Tibial nerve (tissue), 4 donors: Measurements from ENCODE around the gene MTCL1.

Experiments
- EP300 ChIP-seq, 2 donors: sonication (generic); formaldehyde crosslinking; IDR thresholded peaks; one replicate each; pipeline ENCODE4 v1.6.1; 2017; ENCODE audit warnings: antibody characterized with exemption in 2 of 2, mild to moderate bottlenecking in 1 of 2
- TF ChIP-seq, protein P1 (sequence below), 5 experiments: fragments of 200-600 bp in 3 of 5; fragments of 450-650 bp in 2 of 5; sonication (generic) in 3 of 5; IDR thresholded peaks; one replicate each; pipeline ENCODE4 v1.5.1; 2016 to 2019; ENCODE audit warnings: antibody characterized with exemption in 5 of 5, mild to moderate bottlenecking in 3 of 5, moderate library complexity in 2 of 5

DNA sequence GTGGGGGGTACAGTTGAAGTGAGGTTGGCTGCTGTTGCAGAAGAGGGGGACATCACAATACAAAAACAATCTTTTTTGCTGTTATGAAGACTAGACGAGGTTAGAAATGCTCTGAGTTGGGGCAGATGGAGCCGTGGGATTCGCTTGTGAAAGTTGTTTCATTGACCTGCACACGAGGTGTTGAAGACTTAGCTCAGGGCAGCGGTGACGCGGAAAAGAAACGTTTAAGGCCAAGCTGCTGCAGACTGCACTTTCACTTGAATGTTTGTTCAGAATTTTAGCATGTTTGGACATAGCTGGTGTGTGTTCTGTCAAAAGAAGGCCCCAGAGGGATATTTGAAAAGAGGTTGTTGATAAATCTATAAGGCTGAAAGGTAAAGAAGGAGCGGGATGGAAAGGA, 46.3 kb downstream of the MTCL1 start:
- TF ChIP-seq, protein P1, sequence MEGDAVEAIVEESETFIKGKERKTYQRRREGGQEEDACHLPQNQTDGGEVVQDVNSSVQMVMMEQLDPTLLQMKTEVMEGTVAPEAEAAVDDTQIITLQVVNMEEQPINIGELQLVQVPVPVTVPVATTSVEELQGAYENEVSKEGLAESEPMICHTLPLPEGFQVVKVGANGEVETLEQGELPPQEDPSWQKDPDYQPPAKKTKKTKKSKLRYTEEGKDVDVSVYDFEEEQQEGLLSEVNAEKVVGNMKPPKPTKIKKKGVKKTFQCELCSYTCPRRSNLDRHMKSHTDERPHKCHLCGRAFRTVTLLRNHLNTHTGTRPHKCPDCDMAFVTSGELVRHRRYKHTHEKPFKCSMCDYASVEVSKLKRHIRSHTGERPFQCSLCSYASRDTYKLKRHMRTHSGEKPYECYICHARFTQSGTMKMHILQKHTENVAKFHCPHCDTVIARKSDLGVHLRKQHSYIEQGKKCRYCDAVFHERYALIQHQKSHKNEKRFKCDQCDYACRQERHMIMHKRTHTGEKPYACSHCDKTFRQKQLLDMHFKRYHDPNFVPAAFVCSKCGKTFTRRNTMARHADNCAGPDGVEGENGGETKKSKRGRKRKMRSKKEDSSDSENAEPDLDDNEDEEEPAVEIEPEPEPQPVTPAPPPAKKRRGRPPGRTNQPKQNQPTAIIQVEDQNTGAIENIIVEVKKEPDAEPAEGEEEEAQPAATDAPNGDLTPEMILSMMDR (IDR thresholded peaks at IDR 0.05) = no peak
- TF ChIP-seq EP300 (IDR thresholded peaks at IDR 0.05) = no peak
